Ascending aorta (tissue), 2 donors: Measurements from ENCODE around the gene SLC34A2. TPM values are rescaled to one million over a fixed set of nuclear protein-coding genes. Genes with fewer than 3 reads are reported as not detected.

Experiments used
- DNase-seq, 2 donors: peaks; one replicate each; pipeline ENCODE4 v3.0.0-alpha.2; 2019; ENCODE audit warnings: low spot score in 2 of 2
- H3K27ac ChIP-seq, 2 donors: fragments of 200-600 bp; sonication (generic); one replicate each; pipeline ENCODE4 v1.5.1; 2016 to 2017; ENCODE audit warnings: mild to moderate bottlenecking in 1 of 2
- H3K27me3 ChIP-seq: fragments of 200-600 bp; sonication (generic); one replicate; pipeline ENCODE4 v1.5.1; 2017
- H3K36me3 ChIP-seq, 2 donors: fragments of 200-600 bp; sonication (generic); one replicate each; pipeline ENCODE4 v1.5.1; 2016
- H3K4me1 ChIP-seq, 2 donors: fragments of 200-600 bp; sonication (generic); one replicate each; pipeline ENCODE4 v1.5.1; 2016 to 2017; ENCODE audit warnings: mild to moderate bottlenecking in 1 of 2
- H3K4me3 ChIP-seq, 2 donors: fragments of 200-600 bp; sonication (generic); one replicate each; pipeline ENCODE4 v1.5.1; 2016 to 2017; ENCODE audit warnings: mild to moderate bottlenecking in 1 of 2
- H3K9me3 ChIP-seq, 2 donors: fragments of 200-600 bp; sonication (generic); one replicate each; pipeline ENCODE4 v1.5.1; 2016
- CTCF ChIP-seq, 3 experiments: fragments of 200-600 bp in 2 of 3; fragments of 450-650 bp in 1 of 3; sonication (generic) in 2 of 3; IDR thresholded peaks; one replicate each; pipeline ENCODE4 v1.5.1; 2016 to 2019; ENCODE audit warnings: antibody characterized with exemption in 3 of 3, mild to moderate bottlenecking in 1 of 3, moderate library complexity in 1 of 3
- intact Hi-C: fragments of 100-400 bp; cut with DNase I; formaldehyde crosslinking; loops from one replicate; pipeline ENCODE4 v1.15.1; 2023
- total RNA-seq: library from RNA; depleted of rRNA; stranded (reverse); fragments of >200 nt; gene quantifications from one replicate; pipeline ENCODE4 v1.1.0, GENCODE V29; 2016

SLC34A2 gene
- total RNA-seq, 1 donor from 2014 or later, result not detected

GRCh38 chr4:25635501-25635900 lies 20.1 kb upstream of the SLC34A2 start:
- no peaks in the 10 kb centered on the region for H3K36me3 ChIP-seq
- H3K27ac ChIP-seq, result no peak overlapping the region
- no peak for DNase-seq
- no peaks in the 10 kb centered on the region for H3K27me3 ChIP-seq
- no peak for TF ChIP-seq CTCF (IDR thresholded peaks at IDR 0.05)
- no peaks in the 10 kb centered on the region for H3K4me1 ChIP-seq
- no peak overlapping the region for H3K4me3 ChIP-seq
- no peaks in the 10 kb centered on the region for H3K9me3 ChIP-seq
- intact Hi-C loops, result no loop called here

- intact Hi-C loops, result no loop called here
- no peak for TF ChIP-seq CTCF (IDR thresholded peaks at IDR 0.05)
Observed at GRCh38 chr4:25637581-25638220, 17.9 kb upstream of the SLC34A2 start.

GRCh38 chr4:25638221-25638601 lies 17.4 kb upstream of the SLC34A2 start:
- TF ChIP-seq CTCF (IDR thresholded peaks at IDR 0.05), result no peak
- H3K27me3 ChIP-seq, result no peaks in the 10 kb centered on the region
- H3K4me3 ChIP-seq, result no peak overlapping the region
- no peaks in the 10 kb centered on the region for H3K4me1 ChIP-seq
- H3K36me3 ChIP-seq, result no peaks in the 10 kb centered on the region
- H3K9me3 ChIP-seq, result no peaks in the 10 kb centered on the region
- intact Hi-C loops, result no loop called here
- DNase-seq, result no peak
- H3K27ac ChIP-seq, result no peak overlapping the region

More at GRCh38 chr4:25637581-25638220, 17.9 kb upstream of the SLC34A2 start:
- Histone ChIP-seq H3K4me3 (no peak overlapping the region), H3K27ac (no peak overlapping the region), H3K36me3 (no peaks in the 10 kb centered on the region), H3K4me1 (no peaks in the 10 kb centered on the region), H3K27me3 (no peaks in the 10 kb centered on the region), H3K9me3 (no peaks in the 10 kb centered on the region)
- DNase-seq, result no peak

GRCh38 chr4:25638806-25639205 lies 16.8 kb upstream of the SLC34A2 start:
- H3K36me3 ChIP-seq, result no peaks in the 10 kb centered on the region
- no peaks in the 10 kb centered on the region for H3K27me3 ChIP-seq
- no peak overlapping the region for H3K27ac ChIP-seq
- intact Hi-C loops, result no loop called here
- TF ChIP-seq CTCF (IDR thresholded peaks at IDR 0.05), result no peak
- H3K4me3 ChIP-seq, result no peak overlapping the region
- no peak for DNase-seq
- no peaks in the 10 kb centered on the region for H3K9me3 ChIP-seq
- H3K4me1 ChIP-seq, result no peaks in the 10 kb centered on the region

GRCh38 chr4:25650311-25650710 lies 5.3 kb upstream of the SLC34A2 start:
- Histone ChIP-seq H3K4me1 (no peaks in the 10 kb centered on the region), H3K27ac (no peak overlapping the region), H3K27me3 (no peaks in the 10 kb centered on the region), H3K4me3 (no peak overlapping the region), H3K36me3 (no peaks in the 10 kb centered on the region), H3K9me3 (no peaks in the 10 kb centered on the region)
- intact Hi-C loops, result no loop called here
- DNase-seq, result no peak
- no peak for TF ChIP-seq CTCF (IDR thresholded peaks at IDR 0.05)

GRCh38 chr4:25651682-25652081 lies 4.0 kb upstream of the SLC34A2 start:
- TF ChIP-seq CTCF (IDR thresholded peaks at IDR 0.05), result no peak
- Histone ChIP-seq H3K27ac (no peak overlapping the region), H3K27me3 (no peaks in the 10 kb centered on the region), H3K4me1 (no peaks in the 10 kb centered on the region), H3K36me3 (no peaks in the 10 kb centered on the region), H3K4me3 (no peak overlapping the region), H3K9me3 (no peaks in the 10 kb centered on the region)
- intact Hi-C loops, result no loop called here
- no peak for DNase-seq
